H1 (cell line): ENCODE measurements around the gene GOLGB1. TPM values are rescaled to one million over a fixed set of nuclear protein-coding genes. Genes with fewer than 3 reads are reported as not detected.

Experiments
- CTCF ChIA-PET: fragments of 300-600 bp; sonication (Branson Sonifier 250); formaldehyde crosslinking; loops from one replicate; lab custom pipeline; 2021; ENCODE audit not compliant: partially characterized antibody; lab: Charles Lee
- POLR2A ChIA-PET: fragments of 300-600 bp; sonication (Branson Sonifier 250); formaldehyde crosslinking; loops from one replicate; lab custom pipeline; 2021; ENCODE audit warnings: inconsistent platforms; ENCODE audit not compliant: partially characterized antibody; lab: Charles Lee
- DNase-seq, 2 experiments: peaks; one replicate each; pipeline versions ENCODE4 v3.0.0 to v3.0.0-alpha.2; 2010 to 2022; ENCODE audit warnings: low spot score in 2 of 2, low read depth in 1 of 2, mixed read lengths in 1 of 2
- FAIRE-seq: peaks from 2 replicates; lab custom pipeline; 2011; peaks lifted over from hg19 to GRCh38; lab: Jason Lieb, UNC
- H2AFZ ChIP-seq: 2 replicates; pipeline ENCODE4 v1.8.1; 2012; ENCODE audit warnings: low read length, inconsistent platforms
- H2AK5ac ChIP-seq: 2 replicates; pipeline ENCODE4 v1.6.1; 2013; ENCODE audit warnings: low read depth, low read length
- H2BK120ac ChIP-seq: replicated peaks from 2 replicates; pipeline ENCODE3; 2013; ENCODE audit warnings: low read depth, low read length, inconsistent platforms
- H2BK12ac ChIP-seq: 2 replicates; pipeline ENCODE4 v1.6.1; 2013; ENCODE audit warnings: low read depth, low read length
- H2BK15ac ChIP-seq: 2 replicates; pipeline ENCODE4 v1.6.1; 2013; ENCODE audit warnings: low read length
- H2BK20ac ChIP-seq: 2 replicates; pipeline ENCODE4 v1.6.1; 2013; ENCODE audit warnings: low read length
- H2BK5ac ChIP-seq: 2 replicates; pipeline ENCODE4 v1.6.1; 2013; ENCODE audit warnings: low read depth, low read length
- H3K14ac ChIP-seq: 2 replicates; pipeline ENCODE4 v1.6.1; 2013; ENCODE audit warnings: inconsistent platforms; ENCODE audit not compliant: insufficient read length
- H3K18ac ChIP-seq: 2 replicates; pipeline ENCODE4 v1.6.1; 2013; ENCODE audit warnings: low read length; ENCODE audit errors: extremely low read depth
- H3K23ac ChIP-seq: 2 replicates; pipeline ENCODE4 v1.6.1; 2013; ENCODE audit warnings: inconsistent platforms; ENCODE audit not compliant: insufficient read length
- H3K23me2 ChIP-seq: 2 replicates; pipeline ENCODE4 v1.6.1; 2013; ENCODE audit warnings: low read depth, low read length
- H3K27ac ChIP-seq: 2 replicates; pipeline ENCODE4 v1.6.1; 2011; ENCODE audit warnings: low read depth, low read length, inconsistent platforms
- H3K27me3 ChIP-seq, 4 experiments: replicated peaks in 1 of 4; 1 replicate in 1 of 4; 2 replicates in 3 of 4; pipeline versions ENCODE4 v1.6.1 to v1.8.1; 2011 to 2013; ENCODE audit warnings: low read length in 3 of 4, mild to moderate bottlenecking in 3 of 4, inconsistent platforms in 2 of 4, mixed read lengths in 2 of 4, moderate library complexity in 1 of 4; ENCODE audit not compliant: control insufficient read depth in 3 of 4, insufficient read depth in 3 of 4; ENCODE audit errors: extremely low read depth in 1 of 4
- H3K36me3 ChIP-seq, 4 experiments: 2 replicates each; pipeline versions ENCODE4 v1.6.1 to v1.8.1; 2011 to 2013; ENCODE audit warnings: mild to moderate bottlenecking in 4 of 4, low read length in 3 of 4, moderate library complexity in 2 of 4, control low read depth in 1 of 4, inconsistent platforms in 1 of 4; ENCODE audit not compliant: insufficient read depth in 4 of 4, control insufficient read depth in 2 of 4
- H3K4ac ChIP-seq: replicated peaks from 2 replicates; pipeline ENCODE3; 2013; ENCODE audit warnings: low read length, low read depth, mixed read lengths, inconsistent platforms; ENCODE audit not compliant: insufficient read length
- H3K4me1 ChIP-seq, 4 experiments: replicated peaks in 1 of 4; 1 replicate in 1 of 4; 2 replicates in 3 of 4; pipeline versions ENCODE4 v1.6.1 to v1.8.1; 2011 to 2013; ENCODE audit warnings: low read length in 3 of 4, inconsistent platforms in 2 of 4, mixed read lengths in 1 of 4; ENCODE audit not compliant: insufficient read depth in 4 of 4, control insufficient read depth in 3 of 4
- H3K4me2 ChIP-seq, 2 experiments: 2 replicates each; pipeline versions ENCODE4 v1.6.1 to v1.8.1; 2011 to 2013; ENCODE audit warnings: low read depth in 2 of 2, low read length in 2 of 2, control low read depth in 1 of 2, inconsistent platforms in 1 of 2, mild to moderate bottlenecking in 1 of 2; ENCODE audit not compliant: insufficient read depth in 1 of 2
- H3K4me3 ChIP-seq, 4 experiments: fragments of 200-600, 300-600 bp in 1 of 4; sonication (generic), shearing (Covaris generic), sonication (Bioruptor Twin) in 1 of 4; 2 replicates each; pipeline versions ENCODE4 v1.5.1 to v1.8.1; 2011 to 2016; ENCODE audit warnings: low read length in 4 of 4, low read depth in 3 of 4, control low read depth in 2 of 4, inconsistent platforms in 2 of 4, mild to moderate bottlenecking in 2 of 4, mixed read lengths in 1 of 4, moderate library complexity in 1 of 4; ENCODE audit not compliant: insufficient read depth in 2 of 4; ENCODE audit errors: extremely low read depth in 1 of 4
- H3K56ac ChIP-seq: replicated peaks from 2 replicates; pipeline ENCODE3; 2013; ENCODE audit warnings: low read depth, mild to moderate bottlenecking, mixed read lengths, low read length, inconsistent platforms; ENCODE audit not compliant: insufficient read length
- H3K79me1 ChIP-seq: 2 replicates; pipeline ENCODE4 v1.6.1; 2013; ENCODE audit warnings: low read depth, low read length, control low read depth
- H3K79me2 ChIP-seq, 2 experiments: 2 replicates each; pipeline versions ENCODE4 v1.6.1 to v1.8.1; 2012 to 2013; ENCODE audit warnings: low read length in 2 of 2, mild to moderate bottlenecking in 2 of 2, inconsistent platforms in 1 of 2; ENCODE audit not compliant: insufficient read depth in 2 of 2, control insufficient read depth in 1 of 2
- H3K9ac ChIP-seq, 4 experiments: replicated peaks in 1 of 4; 1 replicate in 1 of 4; 2 replicates in 3 of 4; pipeline versions ENCODE4 v1.6.1 to v1.8.1; 2011 to 2013; ENCODE audit warnings: low read depth in 3 of 4, low read length in 3 of 4, control low read depth in 2 of 4, mild to moderate bottlenecking in 2 of 4, moderate library complexity in 2 of 4, inconsistent platforms in 1 of 4; ENCODE audit errors: extremely low read depth in 1 of 4
- H3K9me3 ChIP-seq, 2 experiments: 2 replicates each; pipeline versions ENCODE4 v1.6.1 to v1.8.1; 2012 to 2013; ENCODE audit warnings: mild to moderate bottlenecking in 2 of 2, moderate library complexity in 2 of 2, control low read depth in 1 of 2, inconsistent platforms in 1 of 2, low read depth in 1 of 2, low read length in 1 of 2, mixed read lengths in 1 of 2; ENCODE audit not compliant: insufficient read depth in 2 of 2
- H4K20me1 ChIP-seq, 2 experiments: replicated peaks in 1 of 2; 2 replicates each; pipeline versions ENCODE3 to v1.8.1; 2011 to 2013; ENCODE audit warnings: inconsistent platforms in 2 of 2, low read length in 2 of 2, mild to moderate bottlenecking in 1 of 2; ENCODE audit not compliant: insufficient read depth in 2 of 2, control insufficient read depth in 1 of 2
- H4K5ac ChIP-seq: 2 replicates; pipeline ENCODE4 v1.6.1; 2013; ENCODE audit warnings: low read length, low read depth, mixed read lengths, inconsistent platforms; ENCODE audit not compliant: insufficient read length
- H4K8ac ChIP-seq: 2 replicates; pipeline ENCODE4 v1.8.0; 2013; ENCODE audit warnings: mild to moderate bottlenecking, moderate library complexity, low read length, inconsistent platforms; ENCODE audit not compliant: insufficient read depth; ENCODE audit errors: extremely low read depth
- H4K91ac ChIP-seq: replicated peaks from 2 replicates; pipeline ENCODE3; 2013; ENCODE audit warnings: low read length, mixed read lengths, inconsistent platforms; ENCODE audit not compliant: insufficient read length
- BCL11A ChIP-seq, 2 experiments: IDR thresholded peaks; one replicate each; pipeline ENCODE4 v1.6.1; 2011; ENCODE audit warnings: low read depth in 2 of 2, low read length in 2 of 2, mild to moderate bottlenecking in 2 of 2
- JUN ChIP-seq: IDR thresholded peaks from 2 replicates; pipeline ENCODE4 v1.6.1; 2011; ENCODE audit warnings: low read depth, mild to moderate bottlenecking, improper control_type of control experiment, low read length
- MAFK ChIP-seq: IDR thresholded peaks from 2 replicates; pipeline ENCODE4 v1.6.1; 2012; ENCODE audit warnings: low read depth, mild to moderate bottlenecking, improper control_type of control experiment, low read length
- NANOG ChIP-seq: IDR thresholded peaks from 2 replicates; pipeline ENCODE4 v1.6.1; 2011; ENCODE audit warnings: low read length, low read depth, mild to moderate bottlenecking, inconsistent platforms; ENCODE audit not compliant: insufficient read depth, poor library complexity, severe bottlenecking
- RXRA ChIP-seq: IDR thresholded peaks from 2 replicates; pipeline ENCODE4 v1.6.1; 2011; ENCODE audit warnings: low read depth, mild to moderate bottlenecking, low read length, moderate library complexity; ENCODE audit not compliant: insufficient read depth
- TEAD4 ChIP-seq: IDR thresholded peaks from 2 replicates; pipeline ENCODE4 v1.6.1; 2012; ENCODE audit warnings: low read depth, low read length, inconsistent platforms, mixed read lengths
- USF2 ChIP-seq: IDR thresholded peaks from 2 replicates; pipeline ENCODE4 v1.6.1; 2011; ENCODE audit warnings: low read length, improper control_type of control experiment
- WGBS, 2 experiments: shearing (Covaris generic) in 1 of 2; methylation state at CpG; one replicate each; pipeline versions ENCODE4 v1.1.6 to v1.1.7; 2013 to 2015; ENCODE audit warnings: low lambda C conversion rate in 2 of 2, mixed read lengths in 2 of 2, inconsistent platforms in 1 of 2, low coverage in 1 of 2, missing lambda C conversion rate in 1 of 2; ENCODE audit not compliant: insufficient replicate concordance in 2 of 2, insufficient coverage in 1 of 2, insufficient read length in 1 of 2; ENCODE audit errors: extremely low coverage in 1 of 2, missing lambda C conversion rate in 1 of 2; 5-methylcytosine and 5-hydroxymethylcytosine counted together
- polyA plus RNA-seq, 7 experiments: library from polyadenylated mRNA; depleted of rRNA in 3 of 7; stranded (reverse) in 5 of 7; unstranded in 2 of 7; fragments of >200 nt in 5 of 7; fragments of 200-250 nt in 2 of 7; gene quantifications; 1 replicate in 5 of 7; 2 replicates in 1 of 7; 4 replicates in 1 of 7; pipeline versions ENCODE4 v1.2.1 to v1.2.3, GENCODE V29; 2011 to 2013; ENCODE audit warnings: missing spikeins in 2 of 7, mixed read lengths in 2 of 7
- total RNA-seq: library from RNA; stranded (reverse); fragmentation: NEBNext Ultra II Directional; extraction: Animal tissue kit (Norgen Biotek cat#: 25700); gene quantifications from 2 replicates; pipeline ENCODE4 v1.2.1, GENCODE V29; 2021

The GOLGB1 gene
- total and polyA plus RNA-seq, 2 of the 8 experiments (the other 6 are each of a cell fraction or from before 2014, with no cell fraction given) = 5.9 to 28.5 TPM

- FAIRE-seq = no peak
- Histone ChIP-seq H2BK12ac (no peak overlapping the region), H2AFZ (no peak overlapping the region), H4K20me1 (no peaks in the 10 kb centered on the region), H4K8ac (no peak overlapping the region), H3K79me2 (no peaks in the 10 kb centered on the region), H3K14ac (no peak overlapping the region), H4K91ac (no peak overlapping the region), H3K18ac (no peak overlapping the region), H3K9me3 (no peaks in the 10 kb centered on the region), H3K9ac (no peak overlapping the region), H3K4me2 (no peak overlapping the region), H3K27ac (no peak overlapping the region), H2BK15ac (no peak overlapping the region), H3K4ac (no peak overlapping the region), H3K4me3 (no peak overlapping the region), H3K23me2 (no peaks in the 10 kb centered on the region), H3K56ac (no peak overlapping the region), H3K36me3 (peaks cover 2 to 41% (median 26%) of the 10 kb centered on the region in 4 experiments; a peak in 6 of 8 replicates), H2BK5ac (no peak overlapping the region), H2BK120ac (no peak overlapping the region), H3K23ac (no peak overlapping the region), H2AK5ac (no peak overlapping the region), H3K27me3 (no peaks in the 10 kb centered on the region), H3K4me1 (peaks cover 0 to 6% (median 0%) of the 10 kb centered on the region in 4 experiments; a peak in 2 of 7 replicates), H4K5ac (no peak overlapping the region), H2BK20ac (no peak overlapping the region), H3K79me1 (no peaks in the 10 kb centered on the region)
- DNase-seq = no peak
- ChIA-PET POLR2A (interaction anchor here (0.6 kb wide), 1 partner anchor 338 kb away, joined by 3 read pairs; no protein-coding TSS in a partner anchor), CTCF (interaction anchor here (0.7 kb wide), 1 partner anchor 119 kb away, joined by 3 read pairs; the partner anchor contains the start of gene POLQ)
- WGBS, 2 experiments = 60% methylated on average over 2 of the region's 2 CpGs; no CpG with 5 or more reads in 1 of the 2 experiments
- no peak for TF ChIP-seq JUN
- TF ChIP-seq NANOG = no peak
- TF ChIP-seq MAFK = no peak
- no peak for TF ChIP-seq BCL11A (IDR thresholded peaks at IDR 0.05; ENCODE audit: low read depth in 2 of 2, low read length in 2 of 2)
- no peak for TF ChIP-seq USF2
- no peak for TF ChIP-seq RXRA
- no peak for TF ChIP-seq TEAD4
Measured at GRCh38 chr3:121665488-121665887, 84.1 kb downstream of the GOLGB1 start.
